Astrocyte (in vitro differentiated cells and primary cell): ENCODE data around the gene TEX13C.

ENCODE experiments used
- EZH2 ChIP-seq: IDR thresholded peaks from 2 replicates; pipeline ENCODE4 v1.6.1; 2012; ENCODE audit warnings: mild to moderate bottlenecking, low read length, inconsistent platforms; ENCODE audit not compliant: insufficient read depth
- TF ChIP-seq, protein P1 (sequence below): IDR thresholded peaks from 2 replicates; pipeline ENCODE4 v1.5.1; 2011; ENCODE audit warnings: low read depth, mild to moderate bottlenecking, inconsistent platforms, low read length, moderate library complexity; ENCODE audit not compliant: insufficient read depth

DNA sequence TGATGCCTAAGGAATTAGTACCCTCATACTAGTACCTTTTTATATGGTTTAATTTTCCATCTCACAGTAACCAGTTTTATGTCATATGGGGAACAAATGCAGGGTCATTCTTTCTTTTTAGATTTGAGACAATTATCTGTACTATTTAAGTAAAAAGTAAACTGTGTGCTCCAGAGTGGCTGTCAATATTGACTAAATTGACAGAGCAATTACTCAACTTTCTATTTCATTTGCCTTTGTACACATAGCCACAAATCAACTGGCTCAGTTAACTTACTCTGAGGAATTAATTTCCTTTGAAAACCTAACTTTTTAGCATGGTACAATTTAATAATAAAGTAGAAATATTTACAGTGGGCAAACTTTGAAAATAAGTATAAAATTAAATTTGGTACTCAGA is 28.5 kb upstream of the TEX13C start:
- TF ChIP-seq, protein P1, sequence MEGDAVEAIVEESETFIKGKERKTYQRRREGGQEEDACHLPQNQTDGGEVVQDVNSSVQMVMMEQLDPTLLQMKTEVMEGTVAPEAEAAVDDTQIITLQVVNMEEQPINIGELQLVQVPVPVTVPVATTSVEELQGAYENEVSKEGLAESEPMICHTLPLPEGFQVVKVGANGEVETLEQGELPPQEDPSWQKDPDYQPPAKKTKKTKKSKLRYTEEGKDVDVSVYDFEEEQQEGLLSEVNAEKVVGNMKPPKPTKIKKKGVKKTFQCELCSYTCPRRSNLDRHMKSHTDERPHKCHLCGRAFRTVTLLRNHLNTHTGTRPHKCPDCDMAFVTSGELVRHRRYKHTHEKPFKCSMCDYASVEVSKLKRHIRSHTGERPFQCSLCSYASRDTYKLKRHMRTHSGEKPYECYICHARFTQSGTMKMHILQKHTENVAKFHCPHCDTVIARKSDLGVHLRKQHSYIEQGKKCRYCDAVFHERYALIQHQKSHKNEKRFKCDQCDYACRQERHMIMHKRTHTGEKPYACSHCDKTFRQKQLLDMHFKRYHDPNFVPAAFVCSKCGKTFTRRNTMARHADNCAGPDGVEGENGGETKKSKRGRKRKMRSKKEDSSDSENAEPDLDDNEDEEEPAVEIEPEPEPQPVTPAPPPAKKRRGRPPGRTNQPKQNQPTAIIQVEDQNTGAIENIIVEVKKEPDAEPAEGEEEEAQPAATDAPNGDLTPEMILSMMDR = no peak
- no peak for TF ChIP-seq EZH2
